Activated CD8-positive, alpha-beta memory T cell treated with anti-CD3 and anti-CD28 coated beads, Interleukin-2, amount 10 ng/mL, durations not matched to agents 7 days and 5 days (primary cell): Measurements from ENCODE around the gene MICOS13. TPM values are rescaled to one million over a fixed set of nuclear protein-coding genes. Genes with fewer than 3 reads are reported as not detected.

Experiments
- ATAC-seq: fragments of 150-1000 bp; cut with Tn5 transposase; one replicate; pipeline ENCODE4 v1.10.0; 2021; ENCODE audit warnings: moderate library complexity
- CTCF ChIA-PET: fragments of 350-600 bp; sonication (Branson Sonifier 250); formaldehyde crosslinking; loops from one replicate; lab custom pipeline; 2021; ENCODE audit warnings: antibody characterized with exemption; lab: Charles Lee
- DNase-seq: peaks from one replicate; pipeline ENCODE4 v3.0.0-alpha.2; 2020
- H3K27ac Mint-ChIP-seq: one replicate; pipeline ENCODE4 v1.8.0; 2021; ENCODE audit warnings: mild to moderate bottlenecking, mixed read lengths
- H3K27me3 Mint-ChIP-seq: one replicate; pipeline ENCODE4 v1.8.0; 2021; ENCODE audit warnings: mixed read lengths
- H3K36me3 Mint-ChIP-seq: one replicate; pipeline ENCODE4 v1.8.0; 2021; ENCODE audit warnings: mild to moderate bottlenecking, mixed read lengths
- H3K4me1 Mint-ChIP-seq: one replicate; pipeline ENCODE4 v1.8.0; 2021; ENCODE audit warnings: mixed read lengths
- H3K4me3 Mint-ChIP-seq: one replicate; pipeline ENCODE4 v1.8.0; 2021; ENCODE audit warnings: mild to moderate bottlenecking, moderate library complexity, mixed read lengths
- H3K9me3 Mint-ChIP-seq: one replicate; pipeline ENCODE4 v1.8.0; 2022; ENCODE audit warnings: low read depth, mixed read lengths
- total RNA-seq, 2 experiments: library from RNA; stranded (reverse); gene quantifications; one replicate each; pipeline ENCODE4 v1.2.3, GENCODE V29; 2021

MICOS13 gene
- total RNA-seq, 2 experiments from 2014 or later: 49.1 to 49.7 TPM

- CTCF ChIA-PET: no interaction called here
- Mint-ChIP-seq H3K9me3 (no peaks in the 10 kb centered on the region), H3K27me3 (no peaks in the 10 kb centered on the region), H3K36me3 (peaks cover 43% of the 10 kb centered on the region), H3K4me1 (peaks cover 21% of the 10 kb centered on the region), H3K27ac (no peak overlapping the region), H3K4me3 (no peak overlapping the region)
- no peak for DNase-seq
- ATAC-seq: no peak
Observed at GRCh38 chr19:5696196-5697021, 16.1 kb upstream of the MICOS13 start.

GRCh38 chr19:5695649-5696195 is 15.4 kb upstream of the MICOS13 start:
- H3K4me1 Mint-ChIP-seq: peaks cover 23% of the 10 kb centered on the region
- no peak overlapping the region for H3K27ac Mint-ChIP-seq
- H3K27me3 Mint-ChIP-seq: no peaks in the 10 kb centered on the region
- no peak overlapping the region for H3K4me3 Mint-ChIP-seq
- CTCF ChIA-PET: no interaction called here
- ATAC-seq (no peak), DNase-seq (no peak)
- no peaks in the 10 kb centered on the region for H3K9me3 Mint-ChIP-seq
- H3K36me3 Mint-ChIP-seq: peaks cover 45% of the 10 kb centered on the region

GRCh38 chr19:5694956-5695648 is 14.8 kb upstream of the MICOS13 start:
- no peaks in the 10 kb centered on the region for H3K9me3 Mint-ChIP-seq
- peaks cover 45% of the 10 kb centered on the region for H3K36me3 Mint-ChIP-seq

GRCh38 chr19:5694167-5694955 is 14.0 kb upstream of the MICOS13 start:
- DNase-seq: no peak
- H3K4me1 Mint-ChIP-seq: peaks cover 27% of the 10 kb centered on the region
- no peak overlapping the region for H3K27ac Mint-ChIP-seq
- CTCF ChIA-PET: no interaction called here
- no peak overlapping the region for H3K4me3 Mint-ChIP-seq
- peaks cover 45% of the 10 kb centered on the region for H3K36me3 Mint-ChIP-seq
- no peaks in the 10 kb centered on the region for H3K27me3 Mint-ChIP-seq
- no peak for ATAC-seq
- H3K9me3 Mint-ChIP-seq: no peaks in the 10 kb centered on the region

More at GRCh38 chr19:5694956-5695648, 14.8 kb upstream of the MICOS13 start:
- Mint-ChIP-seq H3K4me3 (no peak overlapping the region), H3K27ac (no peak overlapping the region), H3K27me3 (no peaks in the 10 kb centered on the region), H3K4me1 (peaks cover 23% of the 10 kb centered on the region)
- ATAC-seq (no peak), DNase-seq (no peak)
- CTCF ChIA-PET: no interaction called here

GRCh38 chr19:5693195-5694166 is 13.2 kb upstream of the MICOS13 start:
- Mint-ChIP-seq H3K4me1 (peaks cover 31% of the 10 kb centered on the region), H3K4me3 (no peak overlapping the region), H3K27me3 (no peaks in the 10 kb centered on the region), H3K9me3 (no peaks in the 10 kb centered on the region), H3K27ac (no peak overlapping the region), H3K36me3 (peaks cover 38% of the 10 kb centered on the region)
- ATAC-seq (no peak), DNase-seq (no peak)
- CTCF ChIA-PET: no interaction called here

- Mint-ChIP-seq H3K9me3 (no peaks in the 10 kb centered on the region), H3K4me3 (peak overlapping the region; percentile 98), H3K27ac (peak overlapping the region; percentile 92), H3K4me1 (peaks cover 35% of the 10 kb centered on the region), H3K27me3 (no peaks in the 10 kb centered on the region), H3K36me3 (peaks cover 38% of the 10 kb centered on the region)
- CTCF ChIA-PET: no interaction called here
- DNase-seq (no peak), ATAC-seq (no peak)
Observed at GRCh38 chr19:5692723-5693194, 12.4 kb upstream of the MICOS13 start.

- no peak for ATAC-seq
- Mint-ChIP-seq H3K9me3 (no peaks in the 10 kb centered on the region), H3K27ac (peak overlapping the region; percentile 92), H3K4me1 (peaks cover 35% of the 10 kb centered on the region), H3K27me3 (no peaks in the 10 kb centered on the region), H3K4me3 (peak overlapping the region; percentile 98), H3K36me3 (peaks cover 38% of the 10 kb centered on the region)
- CTCF ChIA-PET: interaction anchor here (1.2 to 7.9 kb wide), 6 partner anchors 22 to 112 kb away, joined by 3 to 122 read pairs (median 4); partner anchors contain the start of genes CATSPERD, DUS3L, LONP1 and SAFB
- DNase-seq: no peak
Observed at GRCh38 chr19:5691822-5692722, 11.8 kb upstream of the MICOS13 start.

GRCh38 chr19:5690955-5691821 is 10.9 kb upstream of the MICOS13 start:
- peak overlapping the region; percentile 98 for H3K4me3 Mint-ChIP-seq
- peak overlapping the region; percentile 92 for H3K27ac Mint-ChIP-seq
- H3K9me3 Mint-ChIP-seq: no peaks in the 10 kb centered on the region
- peaks cover 36% of the 10 kb centered on the region for H3K36me3 Mint-ChIP-seq
- H3K4me1 Mint-ChIP-seq: peaks cover 38% of the 10 kb centered on the region
- no peak for ATAC-seq
- CTCF ChIA-PET: interaction anchor here (0.7 to 7.9 kb wide), 9 partner anchors 12 to 277 kb away, joined by 3 to 122 read pairs (median 4); partner anchors contain the start of genes CATSPERD, DUS3L, LONP1 and SAFB
- DNase-seq: peak; percentile 55
- no peaks in the 10 kb centered on the region for H3K27me3 Mint-ChIP-seq

- Mint-ChIP-seq H3K36me3 (peaks cover 36% of the 10 kb centered on the region), H3K4me3 (peak within 1 kb of the TSS; percentile 98), H3K27ac (peak within 1 kb of the TSS; percentile 92), H3K27me3 (no peaks in the 10 kb centered on the region), H3K9me3 (no peaks in the 10 kb centered on the region), H3K4me1 (peaks cover 42% of the 10 kb centered on the region)
- CTCF ChIA-PET: interaction anchor here (0.6 to 7.9 kb wide), 23 partner anchors 9 to 288 kb away, joined by 3 to 122 read pairs (median 5); partner anchors contain the start of genes CATSPERD, DUS3L, LONP1 and RANBP3
- DNase-seq (peak; percentile 99), ATAC-seq (peak; percentile 63)
Observed at GRCh38 chr19:5690125-5690954, 10.0 kb upstream of the MICOS13 start, which contains the start of gene RPL36. Gene RPL36, plus strand, starts transcription at chr19:5690295. Its CDS starts 213 bp downstream, at chr19:5690508.
